ENCODE measurements around the gene TPX2.
"Not testable (repeated sequence)": the region's sequence is repeated elsewhere in the genome, so short reads cannot be mapped to it uniquely, and the experiment has no call there.

The TPX2 gene

GRCh38 chr20:31826074-31826473, 87.0 kb downstream of the TPX2 start:
- no peak for DNase-seq (ENCODE audit: low read depth)
- no peak for TF ChIP-seq CTCF (conservative IDR thresholded peaks at IDR 0.05; ENCODE audit: low read depth, low read length)
- H3K4me3 ChIP-seq (ENCODE audit: low read length), result no peak overlapping the region

- no peak for DNase-seq (ENCODE audit: low read depth)
- no peak for TF ChIP-seq CTCF (conservative IDR thresholded peaks at IDR 0.05; ENCODE audit: low read depth, low read length)
- H3K4me3 ChIP-seq (ENCODE audit: low read length), result no peak overlapping the region
Observed at GRCh38 chr20:31827059-31827458, 88.0 kb downstream of the TPX2 start.

GRCh38 chr20:31828016-31828415, 88.9 kb downstream of the TPX2 start:
- DNase-seq (ENCODE audit: low read depth); H3K4me3 ChIP-seq (ENCODE audit: low read length): not testable (repeated sequence)

- H3K4me3 ChIP-seq (ENCODE audit: low read length), result no peak overlapping the region
- no peak for TF ChIP-seq CTCF (conservative IDR thresholded peaks at IDR 0.05; ENCODE audit: low read depth, low read length)
- no peak for DNase-seq (ENCODE audit: low read depth)
Observed at GRCh38 chr20:31829731-31830130, 90.6 kb downstream of the TPX2 start.

- no peak for DNase-seq (ENCODE audit: low read depth)
- H3K4me3 ChIP-seq (ENCODE audit: low read length), result no peak overlapping the region
- TF ChIP-seq CTCF (conservative IDR thresholded peaks at IDR 0.05; ENCODE audit: low read depth, low read length), result no peak
Observed at GRCh38 chr20:31830406-31830981, 91.4 kb downstream of the TPX2 start.

GRCh38 chr20:31831211-31831610, 92.1 kb downstream of the TPX2 start:
- no peak overlapping the region for H3K4me3 ChIP-seq (ENCODE audit: low read length)
- DNase-seq (ENCODE audit: low read depth), result no peak
- TF ChIP-seq CTCF (conservative IDR thresholded peaks at IDR 0.05; ENCODE audit: low read depth, low read length), result no peak

- DNase-seq (ENCODE audit: low read depth), result no peak
- H3K4me3 ChIP-seq (ENCODE audit: low read length), result no peak overlapping the region
- TF ChIP-seq CTCF (conservative IDR thresholded peaks at IDR 0.05; ENCODE audit: low read depth, low read length), result no peak
Observed at GRCh38 chr20:31831771-31832306, 92.7 kb downstream of the TPX2 start.

Data from retinal pigment epithelial cell (primary cell).